Heart left ventricle (tissue), 16 donors: ENCODE measurements around the gene NUDT3. TPM values are rescaled to one million over a fixed set of nuclear protein-coding genes. Genes with fewer than 3 reads are reported as not detected.
"Not testable (repeated sequence)": the region's sequence is repeated elsewhere in the genome, so short reads cannot be mapped to it uniquely, and the experiment has no call there.

Experiments
- ATAC-seq, 4 donors: fragments of 200-7000 bp; cut with Tn5 transposase; one replicate each; pipeline ENCODE4 v1.9.1; 2020 to 2022; ENCODE audit warnings: moderate library complexity in 4 of 4, mild to moderate bottlenecking in 3 of 4, moderate number of reproducible peaks in 1 of 4
- DNase-seq, 5 donors: peaks; one replicate each; pipeline ENCODE4 v3.0.0-alpha.2; 2020
- H3K27ac ChIP-seq, 12 donors: fragments of 200-600 bp; sonication (generic) in 4 of 12; one replicate each; pipeline versions ENCODE4 v1.5.0 to v1.8.0; 2016 to 2022; ENCODE audit warnings: mild to moderate bottlenecking in 2 of 12
- H3K27me3 ChIP-seq, 9 donors: fragments of 200-600 bp; sonication (generic) in 2 of 9; one replicate each; pipeline versions ENCODE4 v1.5.1 to v1.8.0; 2016 to 2022; ENCODE audit warnings: mild to moderate bottlenecking in 3 of 9
- H3K36me3 ChIP-seq, 9 donors: fragments of 200-600 bp; sonication (generic) in 2 of 9; one replicate each; pipeline versions ENCODE4 v1.5.0 to v1.8.0; 2018 to 2022; ENCODE audit warnings: mild to moderate bottlenecking in 2 of 9
- H3K4me1 ChIP-seq, 12 donors: fragments of 200-600 bp; sonication (generic) in 4 of 12; one replicate each; pipeline versions ENCODE4 v1.5.0 to v1.8.0; 2016 to 2022; ENCODE audit warnings: mild to moderate bottlenecking in 3 of 12
- H3K4me3 ChIP-seq, 12 donors: fragments of 200-600 bp; sonication (generic) in 4 of 12; one replicate each; pipeline versions ENCODE4 v1.5.0 to v1.8.0; 2017 to 2022; ENCODE audit warnings: mild to moderate bottlenecking in 9 of 12, moderate library complexity in 4 of 12
- H3K9me3 ChIP-seq, 12 donors: fragments of 200-600 bp; sonication (generic) in 4 of 12; one replicate each; pipeline versions ENCODE4 v1.5.0 to v1.8.0; 2016 to 2022; ENCODE audit warnings: mild to moderate bottlenecking in 1 of 12
- POLR2A ChIP-seq, 2 donors: fragments of 450-650 bp; IDR thresholded peaks; one replicate each; pipeline ENCODE4 v1.6.1; 2017; ENCODE audit warnings: antibody characterized with exemption in 2 of 2, mild to moderate bottlenecking in 2 of 2, moderate library complexity in 2 of 2
- WGBS, 4 donors: extraction: QIAGEN DNeasy Blood & Tissue Kit in 2 of 4; methylation state at CpG; one replicate each; pipeline versions ENCODE4 v1.1.5 to v1.1.7; 2013 to 2018; 5-methylcytosine and 5-hydroxymethylcytosine counted together
- intact Hi-C, 10 donors: fragments of 100-400 bp; cut with DNase I; formaldehyde crosslinking; loops; one replicate each; pipeline versions ENCODE4 v1.11.1 to v1.14.2; 2022
- polyA plus RNA-seq, 2 donors: library from polyadenylated mRNA; stranded (reverse); fragments of 200-250 nt; gene quantifications; one replicate each; pipeline ENCODE4 v1.2.3, GENCODE V29; 2013
- total RNA-seq, 9 donors: library from RNA; depleted of rRNA in 2 of 9; stranded (reverse); fragments of >200 nt in 2 of 9; fragmentation: NEBNext Ultra II Directional in 3 of 9; extraction: Animal tissue kit (Norgen Biotek cat#: 25700) in 3 of 9; gene quantifications; one replicate each; pipeline versions ENCODE4 v1.1.0 to v1.2.4, GENCODE V29; 2016 to 2023
- TF ChIP-seq, protein P1 (sequence below), 12 donors: fragments of 200-600 bp; sonication (generic) in 4 of 12; IDR thresholded peaks; one replicate each; pipeline versions ENCODE4 v1.5.0 to v1.8.0; 2018 to 2022; ENCODE audit warnings: antibody characterized with exemption in 12 of 12, mild to moderate bottlenecking in 5 of 12
- donor health status: ischemic (EF 13 %, LVEDD 7.1; RV severe dilation, severe dysfunction).
- donor health status: healthy with polysubstance abuse.
- donor health status: DM: no; HTN: yes; CAD: no.
- donor health status: DM: no; HTN: no; CAD: no.
- donor health status: ischemic (EF 25% LVEDD 6.9; RV normal size, moderate dysfunction).
- donor health status: ischemic (EF 25% LVEDD 5.7; RV mildly dilated, moderate dysfunction).
- donor health status: healthy.
- donor health status: DM: yes; HTN: yes; CAD: no.
- donor health status: ischemic (EF 35%, LVEDD 5.7; RV mildly dilated, moderate dysfunction).
- donor health status: nonischemic (EF 11% LVEDD 7.7; RV severe dilation, severe dysfunction).
- donor health status: DM: yes; HTN: yes; CAD: no.
- donor health status: PGD.
- donor health status: ischemic (EF 29% LVEDD 5.4; RV normal size, mild dysfunction).
- donor health status: nonischemic (EF 23%, LVEDD 6.1; RV moderate dilation, normal function).

NUDT3 gene
- total and polyA plus RNA-seq, 11 donors = 15.9 to 68.4 (median 54.5) TPM

DNA sequence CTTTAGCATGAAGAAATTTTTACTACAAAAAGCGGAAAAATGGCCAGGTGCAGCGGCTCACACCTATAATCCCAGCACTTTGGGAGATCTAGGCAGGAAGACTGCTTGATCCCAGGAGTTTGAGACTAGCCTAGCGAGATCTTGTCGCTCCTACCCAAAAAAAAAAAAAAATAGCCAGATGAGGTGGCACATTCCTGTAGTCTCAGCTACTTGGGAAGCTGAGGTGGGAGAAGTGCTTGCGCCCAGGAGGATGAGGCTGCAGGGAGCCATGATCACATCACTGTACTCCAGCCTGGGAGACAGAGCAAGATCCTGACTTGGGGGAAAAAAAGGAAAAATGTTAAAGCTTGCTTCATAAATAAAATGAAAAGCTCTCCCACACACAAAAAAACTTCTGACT lies 14.5 kb downstream of the NUDT3 start:
- intact Hi-C loops = no loop called here
- Histone ChIP-seq H3K4me3 (no peak overlapping the region), H3K36me3 (peaks cover 0 to 9% (median 0%) of the 10 kb centered on the region in 9 donors), H3K27me3 (no peaks in the 10 kb centered on the region), H3K4me1 (peaks cover 0 to 49% (median 13%) of the 10 kb centered on the region in 12 donors), H3K27ac (no peak overlapping the region), H3K9me3 (no peaks in the 10 kb centered on the region)
- WGBS, 4 donors = 96 to 99% (median 96%) methylated on average over 5 of the region's 5 CpGs
- no peak for DNase-seq
- TF ChIP-seq, protein P1, sequence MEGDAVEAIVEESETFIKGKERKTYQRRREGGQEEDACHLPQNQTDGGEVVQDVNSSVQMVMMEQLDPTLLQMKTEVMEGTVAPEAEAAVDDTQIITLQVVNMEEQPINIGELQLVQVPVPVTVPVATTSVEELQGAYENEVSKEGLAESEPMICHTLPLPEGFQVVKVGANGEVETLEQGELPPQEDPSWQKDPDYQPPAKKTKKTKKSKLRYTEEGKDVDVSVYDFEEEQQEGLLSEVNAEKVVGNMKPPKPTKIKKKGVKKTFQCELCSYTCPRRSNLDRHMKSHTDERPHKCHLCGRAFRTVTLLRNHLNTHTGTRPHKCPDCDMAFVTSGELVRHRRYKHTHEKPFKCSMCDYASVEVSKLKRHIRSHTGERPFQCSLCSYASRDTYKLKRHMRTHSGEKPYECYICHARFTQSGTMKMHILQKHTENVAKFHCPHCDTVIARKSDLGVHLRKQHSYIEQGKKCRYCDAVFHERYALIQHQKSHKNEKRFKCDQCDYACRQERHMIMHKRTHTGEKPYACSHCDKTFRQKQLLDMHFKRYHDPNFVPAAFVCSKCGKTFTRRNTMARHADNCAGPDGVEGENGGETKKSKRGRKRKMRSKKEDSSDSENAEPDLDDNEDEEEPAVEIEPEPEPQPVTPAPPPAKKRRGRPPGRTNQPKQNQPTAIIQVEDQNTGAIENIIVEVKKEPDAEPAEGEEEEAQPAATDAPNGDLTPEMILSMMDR (IDR thresholded peaks at IDR 0.05) = no peak
- TF ChIP-seq POLR2A (IDR thresholded peaks at IDR 0.05) = no peak
- ATAC-seq = no peak

DNA sequence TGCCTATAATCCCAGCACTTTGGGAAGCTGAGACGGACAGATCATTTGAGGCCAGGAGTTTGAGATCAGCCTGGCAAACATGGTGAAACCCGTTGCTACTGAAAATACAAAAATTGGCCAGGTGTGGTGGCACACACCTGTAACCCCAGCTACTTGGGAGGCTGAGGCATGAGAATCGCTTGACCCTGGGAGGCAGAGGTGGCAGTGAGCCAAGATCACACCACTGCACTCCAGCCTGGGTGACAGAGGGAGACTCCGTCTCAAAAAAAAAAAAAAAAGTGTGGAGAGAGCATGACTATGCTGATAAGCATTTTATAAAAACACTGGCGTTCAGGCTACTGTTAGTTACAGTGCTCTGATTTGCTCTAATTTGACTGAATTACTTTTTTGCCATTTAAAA lies 14.9 kb downstream of the NUDT3 start:
- intact Hi-C loops, H3K9me3 ChIP-seq, ATAC-seq, H3K27ac ChIP-seq, H3K36me3 ChIP-seq, DNase-seq, H3K27me3 ChIP-seq, H3K4me3 ChIP-seq: not testable (repeated sequence)
- WGBS, 4 donors = 76 to 82% (median 78%) methylated on average over 5 of the region's 5 CpGs
- H3K4me1 ChIP-seq = peaks cover 0 to 49% (median 11%) of the 10 kb centered on the region in 12 donors

DNA sequence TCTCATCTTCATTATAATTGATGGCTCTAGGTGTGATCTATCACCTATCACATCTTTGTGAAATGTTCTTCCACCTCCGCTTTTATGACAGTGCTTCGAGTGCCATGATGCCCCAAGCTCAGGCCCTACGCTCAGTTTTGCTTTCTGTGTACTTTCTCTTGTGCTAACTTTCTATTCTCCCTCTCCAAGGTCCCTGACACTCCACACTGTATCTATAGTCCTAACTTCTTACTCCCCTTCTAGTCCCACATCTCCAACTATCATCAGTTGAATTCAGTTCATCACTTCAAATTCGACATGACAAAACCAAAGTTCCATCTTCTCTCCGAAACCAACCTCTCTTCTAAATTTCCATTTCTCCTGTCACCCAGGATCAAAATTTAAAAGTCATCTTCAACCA lies 16.6 kb downstream of the NUDT3 start:
- no peak for ATAC-seq
- DNase-seq = no peak
- peaks cover 0 to 9% (median 0%) of the 10 kb centered on the region in 9 donors for H3K36me3 ChIP-seq
- intact Hi-C loops = no loop called here
- H3K4me3 ChIP-seq = no peak overlapping the region
- H3K9me3 ChIP-seq = peaks cover 0 to 5% (median 0%) of the 10 kb centered on the region in 12 donors
- no peak overlapping the region for H3K27ac ChIP-seq
- WGBS, 4 donors = 95 to 96% (median 96%) methylated on average over 5 of the region's 5 CpGs
- no peak for TF ChIP-seq POLR2A (IDR thresholded peaks at IDR 0.05)
- TF ChIP-seq, protein P1 (IDR thresholded peaks at IDR 0.05) = no peak
- H3K27me3 ChIP-seq = no peaks in the 10 kb centered on the region
- H3K4me1 ChIP-seq = peaks cover 0 to 54% (median 14%) of the 10 kb centered on the region in 12 donors

DNA sequence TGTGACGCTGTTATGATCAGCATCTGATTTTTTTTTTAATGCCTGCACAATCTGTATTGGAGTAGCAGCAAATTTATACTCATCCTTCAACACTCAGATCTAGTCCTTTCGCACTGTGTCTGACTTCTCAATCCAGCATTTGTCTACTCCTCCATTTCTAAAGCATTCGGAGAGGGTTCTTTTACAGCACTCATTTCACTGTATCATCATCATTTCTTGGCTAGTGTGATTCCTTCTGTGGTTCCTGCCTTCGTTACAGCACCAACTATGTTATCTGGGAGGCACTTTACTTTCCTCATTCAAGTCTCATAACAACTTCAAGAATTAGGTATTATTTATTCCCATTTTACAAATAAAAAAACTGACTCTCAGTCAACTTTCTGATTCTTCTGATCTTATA lies 18.0 kb downstream of the NUDT3 start:
- ATAC-seq = no peak
- H3K27ac ChIP-seq = peak overlapping the region in 2 of 12 donors; percentile 11 to 59
- 39 to 57% (median 53%) methylated on average over 4 of the region's 4 CpGs for WGBS, 4 donors

More for the DNA sequence above, 18.0 kb downstream of the NUDT3 start:
- peaks cover 0 to 5% (median 0%) of the 10 kb centered on the region in 12 donors for H3K9me3 ChIP-seq
- peaks cover 0 to 7% (median 0%) of the 10 kb centered on the region in 9 donors for H3K36me3 ChIP-seq
- no peak overlapping the region for H3K4me3 ChIP-seq
- no peaks in the 10 kb centered on the region for H3K27me3 ChIP-seq
- peaks cover 0 to 61% (median 26%) of the 10 kb centered on the region in 12 donors for H3K4me1 ChIP-seq
- intact Hi-C loops = no loop called here
- no peak for DNase-seq
- TF ChIP-seq, protein P1 (IDR thresholded peaks at IDR 0.05) = no peak
- no peak for TF ChIP-seq POLR2A (IDR thresholded peaks at IDR 0.05)
